ENCODE results near the gene TBX6. TPM values are rescaled to one million over a fixed set of nuclear protein-coding genes. Genes with fewer than 3 reads are reported as not detected.

TBX6 gene
- total and polyA plus RNA-seq, 2 of the 4 experiments (the other 2 are of a cell fraction): 0.10 TPM; not detected in 1

DNA sequence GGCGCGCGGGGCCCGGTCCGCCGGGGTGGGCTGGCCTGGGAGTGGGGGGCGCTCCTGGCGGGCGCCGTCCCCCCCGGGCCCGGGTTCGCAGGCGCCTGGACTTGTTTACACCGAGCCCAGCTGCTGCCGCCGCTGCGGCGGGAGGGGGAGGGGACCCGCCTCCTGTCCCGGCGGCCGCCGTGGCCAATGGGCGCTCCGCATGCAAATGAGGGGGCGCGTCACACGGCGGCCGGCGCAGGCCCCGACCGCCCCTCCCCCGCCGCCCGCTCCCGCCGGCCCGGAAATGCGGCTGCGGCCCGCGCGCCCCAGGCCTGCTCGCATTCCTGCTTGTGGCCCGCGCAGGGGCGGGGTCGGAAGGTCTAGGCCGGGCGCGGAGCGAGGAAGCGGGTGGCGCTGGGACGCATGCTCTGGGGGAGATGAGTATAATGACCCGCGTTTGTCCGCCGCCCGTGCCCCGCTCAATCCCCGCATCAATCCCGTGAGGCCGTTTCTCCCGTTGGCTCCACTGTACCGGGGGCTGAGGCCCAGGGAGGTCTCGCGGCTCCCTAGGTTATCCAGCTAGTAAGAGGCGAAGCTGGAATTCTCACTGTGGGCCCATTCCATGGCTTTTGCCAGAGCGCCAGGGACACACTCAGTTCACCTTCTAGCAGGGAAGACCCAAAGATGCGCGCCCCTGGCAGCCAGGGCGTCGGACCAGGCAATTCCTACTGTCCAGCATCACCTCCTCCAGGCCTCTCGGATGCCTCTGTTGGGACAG is 4.6 kb upstream of the TBX6 start, which contains the start of gene YPEL3:
Gene YPEL3, minus strand, starts transcription at position 109 of the 757 bp plus-strand sequence. CDS start 731 bp downstream, outside the sequence.
- intact Hi-C loops (cut with micrococcal nuclease) (loop anchor here (10.0 kb wide), 1 partner anchor 309 kb away; the partner anchor contains the start of gene ZNF771), in situ Hi-C loops (cut with MboI; ENCODE audit: low sequenced_read_pairs) (loop anchor here (5.0 kb wide), 1 partner anchor 56 kb away; no protein-coding TSS in a partner anchor), dilution Hi-C loops (cut with HindIII; ENCODE audit: low sequenced_read_pairs, unreplicated experiment) (no loop called here)
- peaks cover 0 to 18% of the 10 kb centered on the region in 2 experiments; a peak in 2 of 4 replicates for H3K79me1 ChIP-seq (ENCODE audit: low read depth in 1 of 2, low read length in 2 of 2)
- no peaks in the 10 kb centered on the region for H3K27me3 ChIP-seq (ENCODE audit: control insufficient read depth, insufficient read depth, low read length)
- H4K20me1 ChIP-seq (ENCODE audit: insufficient read depth, low read length): no peaks in the 10 kb centered on the region
- peaks cover 6% of the 10 kb centered on the region for H3K36me3 ChIP-seq (ENCODE audit: control insufficient read depth, insufficient read depth, low read length)
- H4K5ac ChIP-seq (ENCODE audit: low read depth, low read length): peak within 1 kb of the TSS; percentile 99
- peak within 1 kb of the TSS; percentile 96 for H3K4me2 ChIP-seq (ENCODE audit: low read depth, low read length)
- peak within 1 kb of the TSS; percentile 91 for H3K27ac ChIP-seq (ENCODE audit: insufficient read depth, low read length)
- H3K9me3 ChIP-seq (ENCODE audit: control insufficient read depth, insufficient read depth, low read length): peaks cover 11% of the 10 kb centered on the region
- H3K4me3 ChIP-seq (ENCODE audit: insufficient read depth, low read depth, low read length): peak within 1 kb of the TSS; percentile 54
- 26% methylated on average over 37 of the region's 77 CpGs; no CpG with 5 or more reads in 1 of the 2 experiments for WGBS, 2 experiments (ENCODE audit: extremely low coverage in 2 of 2, insufficient read length in 1 of 2)
- H2BK15ac ChIP-seq (ENCODE audit: low read depth, low read length): peak within 1 kb of the TSS; percentile 76; the same call in 1 of the 3 replicates
- POLR2A ChIA-PET (ENCODE audit: unreplicated experiment): no interaction called here
- H4K91ac ChIP-seq (ENCODE audit: insufficient read depth, low read depth, low read length): peak within 1 kb of the TSS; percentile 95
- peak within 1 kb of the TSS; percentile 66; the same call in 1 of the 2 replicates for H3K56ac ChIP-seq (ENCODE audit: extremely low read depth, insufficient read depth, low read length)
- H2BK120ac ChIP-seq (ENCODE audit: low read depth, low read length): peak within 1 kb of the TSS; percentile 61
- peak within 1 kb of the TSS; percentile 73 for H3K18ac ChIP-seq (ENCODE audit: low read depth, low read length)
- H2AFZ ChIP-seq (replicated peaks; ENCODE audit: low read length, poor library complexity): peak within 1 kb of the TSS; percentile 98
- H3K4me1 ChIP-seq (ENCODE audit: control insufficient read depth, insufficient read depth, low read length): peaks cover 13% of the 10 kb centered on the region
- H3K4ac ChIP-seq (ENCODE audit: low read depth, low read length): peak within 1 kb of the TSS; percentile 77
- H2AK9ac ChIP-seq (replicated peaks; ENCODE audit: low read depth, low read length, poor library complexity): peak within 1 kb of the TSS; percentile 98
- peak within 1 kb of the TSS; percentile 20; the same call in 1 of the 2 replicates for H2BK20ac ChIP-seq (ENCODE audit: low read depth, low read length)
- H2AK5ac ChIP-seq (ENCODE audit: low read depth, low read length): peak within 1 kb of the TSS; percentile 86
- H2BK5ac ChIP-seq (ENCODE audit: low read depth, low read length, poor library complexity, severe bottlenecking): peak within 1 kb of the TSS; percentile 76
- CTCF ChIA-PET: interaction anchor here (0.6 kb wide), 1 partner anchor 844 kb away, joined by 5 read pairs; no protein-coding TSS in a partner anchor
- DNase-seq: peak; percentile 86
- no peaks in the 10 kb centered on the region for H3K9me1 ChIP-seq (ENCODE audit: insufficient read depth, low read length)
- no TSS peak for BruUV-seq (replicated peaks)
- ATAC-seq (ENCODE audit: low read depth): peak; percentile 84
- H3K23ac ChIP-seq (ENCODE audit: low read depth, low read length): peak within 1 kb of the TSS; percentile 38; the same call in 1 of the 2 replicates
- H3K14ac ChIP-seq (replicated peaks; ENCODE audit: low read depth, low read length): peak within 1 kb of the TSS; percentile 50
- peak within 1 kb of the TSS; percentile 85 for H3K9ac ChIP-seq (ENCODE audit: low read depth, low read length)
- peak within 1 kb of the TSS; percentile 96 to 100 for H4K8ac ChIP-seq (ENCODE audit: low read depth in 2 of 2, low read length in 2 of 2)
- TF ChIP-seq CEBPB (IDR thresholded peaks at IDR 0.05; ENCODE audit: low read depth, low read length) (no peak), POLR2A (IDR thresholded peaks at IDR 0.05; ENCODE audit: low read depth, low read length) (no peak), SMC3 (IDR thresholded peaks at IDR 0.05; ENCODE audit: low read depth, low read length) (no peak), MAFK (IDR thresholded peaks at IDR 0.05; ENCODE audit: low read depth, low read length) (no peak), MXI1 (IDR thresholded peaks at IDR 0.05; ENCODE audit: borderline replicate concordance, low read depth, low read length) (peak; percentile 22; the same call in 1 of the 2 replicates), FOS (IDR thresholded peaks at IDR 0.05; ENCODE audit: low read depth, low read length) (no peak), MAZ (IDR thresholded peaks at IDR 0.05; ENCODE audit: borderline replicate concordance, low read depth, low read length) (peak; percentile 67), CHD1 (IDR thresholded peaks at IDR 0.05; ENCODE audit: low read depth, low read length) (no peak), CTCF (conservative IDR thresholded peaks at IDR 0.05; ENCODE audit: low read depth, low read length) (no peak), ELK1 (IDR thresholded peaks at IDR 0.05; ENCODE audit: borderline replicate concordance, low read depth, low read length) (no peak), RCOR1 (IDR thresholded peaks at IDR 0.05; ENCODE audit: insufficient replicate concordance, low read length) (no peak), NFE2L2 (IDR thresholded peaks at IDR 0.05; ENCODE audit: low read depth, low read length) (no peak), USF2 (IDR thresholded peaks at IDR 0.05; ENCODE audit: low read depth, low read length) (peak; percentile 22; the same call in 1 of the 2 replicates)
